ENCODE measurements around the gene FBN3. TPM values are rescaled to one million over a fixed set of nuclear protein-coding genes. Genes with fewer than 3 reads are reported as not detected.
A peak's percentile ranks its signal among the peaks of the same experiment; 100 is the strongest.

The FBN3 gene
- polyA plus RNA-seq, 3 donors = not detected

DNA sequence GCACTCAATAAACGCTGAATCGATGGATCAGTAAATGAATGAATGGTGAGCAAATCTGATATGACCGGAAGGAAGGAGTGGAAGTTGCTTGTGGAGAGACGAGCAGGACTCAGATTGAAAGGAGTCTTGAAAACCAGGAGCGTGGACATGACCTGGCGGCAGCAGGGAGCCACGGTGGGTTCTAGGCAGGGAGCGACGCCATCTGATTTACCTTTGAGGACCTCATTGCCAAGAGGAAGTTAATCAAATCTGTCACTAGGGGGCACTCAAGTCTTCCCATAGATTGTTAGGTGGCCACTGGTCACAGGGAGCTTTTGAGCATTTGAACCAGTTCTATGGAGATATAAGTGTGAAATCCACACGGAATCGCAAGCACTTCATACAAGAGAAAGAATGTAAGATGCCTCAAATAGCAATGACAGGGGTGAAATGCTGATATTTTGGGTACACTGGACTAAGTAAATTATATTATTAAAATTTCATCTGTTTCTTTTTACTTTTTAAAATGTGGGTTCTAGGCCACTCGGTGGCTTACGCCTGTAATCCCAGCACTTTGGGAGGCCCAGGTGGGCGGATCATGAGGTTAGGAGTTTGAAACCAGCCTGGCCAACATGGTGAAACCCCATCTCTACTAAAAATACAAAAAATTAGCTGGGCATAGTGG lies 9.2 kb upstream of the FBN3 start:
- H3K4me2 ChIP-seq (replicated peaks; ENCODE audit: extremely low read depth, low read length, poor library complexity, severe bottlenecking) = no peak overlapping the region
- peaks cover 2 to 4% of the 10 kb centered on the region in 2 donors for H3K27me3 ChIP-seq (ENCODE audit: control insufficient read depth in 2 of 2, insufficient read depth in 2 of 2, low read length in 2 of 2)
- H3K79me2 ChIP-seq (ENCODE audit: insufficient read depth, low read length) = no peaks in the 10 kb centered on the region
- H3K27ac ChIP-seq (ENCODE audit: low read depth in 1 of 2, low read length in 2 of 2) = no peak overlapping the region
- no peak overlapping the region for H3K9ac ChIP-seq (ENCODE audit: insufficient read depth, low read length, poor library complexity, severe bottlenecking)
- no peaks in the 10 kb centered on the region for H3K36me3 ChIP-seq (replicated peaks in 1 of 2; ENCODE audit: control insufficient read depth in 1 of 2, insufficient read depth in 2 of 2, low read length in 2 of 2)
- H3K4me3 ChIP-seq (replicated peaks in 1 of 3; ENCODE audit: low read depth in 2 of 3, low read length in 3 of 3) = no peak overlapping the region
- H3K27ac Mint-ChIP-seq = peak overlapping the region in 1 of 7 donors; percentile 49
- 47% methylated on average over 6 of the region's 14 CpGs for WGBS (ENCODE audit: insufficient coverage)
- no peaks in the 10 kb centered on the region for H3K9me3 ChIP-seq (replicated peaks in 1 of 2; ENCODE audit: control insufficient read depth in 1 of 2, insufficient read depth in 1 of 2, low read length in 2 of 2)
- peak overlapping the region in 1 of 2 donors; percentile 64 for H3K4me3 Mint-ChIP-seq
- TF ChIP-seq, protein P1, sequence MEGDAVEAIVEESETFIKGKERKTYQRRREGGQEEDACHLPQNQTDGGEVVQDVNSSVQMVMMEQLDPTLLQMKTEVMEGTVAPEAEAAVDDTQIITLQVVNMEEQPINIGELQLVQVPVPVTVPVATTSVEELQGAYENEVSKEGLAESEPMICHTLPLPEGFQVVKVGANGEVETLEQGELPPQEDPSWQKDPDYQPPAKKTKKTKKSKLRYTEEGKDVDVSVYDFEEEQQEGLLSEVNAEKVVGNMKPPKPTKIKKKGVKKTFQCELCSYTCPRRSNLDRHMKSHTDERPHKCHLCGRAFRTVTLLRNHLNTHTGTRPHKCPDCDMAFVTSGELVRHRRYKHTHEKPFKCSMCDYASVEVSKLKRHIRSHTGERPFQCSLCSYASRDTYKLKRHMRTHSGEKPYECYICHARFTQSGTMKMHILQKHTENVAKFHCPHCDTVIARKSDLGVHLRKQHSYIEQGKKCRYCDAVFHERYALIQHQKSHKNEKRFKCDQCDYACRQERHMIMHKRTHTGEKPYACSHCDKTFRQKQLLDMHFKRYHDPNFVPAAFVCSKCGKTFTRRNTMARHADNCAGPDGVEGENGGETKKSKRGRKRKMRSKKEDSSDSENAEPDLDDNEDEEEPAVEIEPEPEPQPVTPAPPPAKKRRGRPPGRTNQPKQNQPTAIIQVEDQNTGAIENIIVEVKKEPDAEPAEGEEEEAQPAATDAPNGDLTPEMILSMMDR (IDR thresholded peaks at IDR 0.05) = peak; percentile 79
- peaks cover 20 to 39% (median 25%) of the 10 kb centered on the region in 3 donors for H3K27me3 Mint-ChIP-seq (ENCODE audit: low read depth in 3 of 3)
- H4K20me1 ChIP-seq (ENCODE audit: insufficient read depth, low read length) = no peaks in the 10 kb centered on the region
- H3K36me3 Mint-ChIP-seq = no peaks in the 10 kb centered on the region
- intact Hi-C loops (cut with micrococcal nuclease) = loop anchor here (1.0 to 10.0 kb wide), 2 partner anchors 95 to 194 kb away; no protein-coding TSS in a partner anchor
- H3K4me1 ChIP-seq (ENCODE audit: control insufficient read depth in 1 of 2, insufficient read depth in 2 of 2, low read length in 2 of 2) = no peaks in the 10 kb centered on the region
- H3K4me1 Mint-ChIP-seq = peaks cover 9% of the 10 kb centered on the region
- peaks cover 0 to 4% (median 0%) of the 10 kb centered on the region in 7 donors for H3K9me3 Mint-ChIP-seq
- no peak overlapping the region for H2AFZ ChIP-seq (ENCODE audit: insufficient read depth, low read depth, low read length, poor library complexity, severe bottlenecking)
- DNase-seq = peak; percentile 71 to 87 (median 80)

DNA sequence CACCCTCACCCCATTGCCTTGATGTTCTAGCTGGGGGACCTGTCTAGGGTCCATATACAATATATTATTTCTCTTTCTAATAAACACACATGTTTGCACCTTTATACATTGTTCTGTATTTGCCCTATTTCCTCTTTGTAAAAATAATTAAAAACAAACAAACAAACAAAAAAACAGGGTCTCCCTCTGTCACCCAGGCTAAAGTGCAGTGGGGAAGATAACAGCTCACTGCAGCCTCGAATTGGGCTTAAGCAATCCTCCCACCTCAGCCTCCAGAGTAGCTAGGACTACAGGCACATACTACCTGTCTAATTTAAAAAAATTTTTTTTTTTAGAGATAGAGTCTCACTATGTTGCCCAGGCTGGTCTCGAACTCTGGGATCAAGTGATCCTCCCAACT lies 5.9 kb upstream of the FBN3 start:
- peaks cover 5 to 21% of the 10 kb centered on the region in 2 donors for H3K27me3 ChIP-seq (ENCODE audit: control insufficient read depth in 2 of 2, insufficient read depth in 2 of 2, low read length in 2 of 2)
- no peak overlapping the region for H3K9ac ChIP-seq (ENCODE audit: insufficient read depth, low read length, poor library complexity, severe bottlenecking)
- H3K9me3 Mint-ChIP-seq = peaks cover 0 to 2% (median 0%) of the 10 kb centered on the region in 7 donors
- no peaks in the 10 kb centered on the region for H3K79me2 ChIP-seq (ENCODE audit: insufficient read depth, low read length)
- no peak overlapping the region for H3K4me3 ChIP-seq (replicated peaks in 1 of 3; ENCODE audit: low read depth in 2 of 3, low read length in 3 of 3)
- no peaks in the 10 kb centered on the region for H3K36me3 Mint-ChIP-seq
- H3K9me3 ChIP-seq (replicated peaks in 1 of 2; ENCODE audit: control insufficient read depth in 1 of 2, insufficient read depth in 1 of 2, low read length in 2 of 2) = no peaks in the 10 kb centered on the region
- 100% methylated on average over 1 of the region's 2 CpGs for WGBS (ENCODE audit: insufficient coverage)
- peak overlapping the region in 1 of 2 donors; percentile 55 for H3K4me3 Mint-ChIP-seq
- H3K27ac ChIP-seq (ENCODE audit: low read depth in 1 of 2, low read length in 2 of 2) = no peak overlapping the region
- intact Hi-C loops (cut with micrococcal nuclease) = loop anchor here in 1 of 2 donors (10.0 kb wide), 1 partner anchor 191 kb away; no protein-coding TSS in a partner anchor
- no peak overlapping the region for H3K27ac Mint-ChIP-seq
- DNase-seq = no peak
- no peak overlapping the region for H3K4me2 ChIP-seq (replicated peaks; ENCODE audit: extremely low read depth, low read length, poor library complexity, severe bottlenecking)
- H3K36me3 ChIP-seq (replicated peaks in 1 of 2; ENCODE audit: control insufficient read depth in 1 of 2, insufficient read depth in 2 of 2, low read length in 2 of 2) = no peaks in the 10 kb centered on the region
- TF ChIP-seq, protein P1 (IDR thresholded peaks at IDR 0.05) = no peak
- no peak overlapping the region for H2AFZ ChIP-seq (ENCODE audit: insufficient read depth, low read depth, low read length, poor library complexity, severe bottlenecking)
- H4K20me1 ChIP-seq (ENCODE audit: insufficient read depth, low read length) = no peaks in the 10 kb centered on the region
- peaks cover 33 to 64% (median 42%) of the 10 kb centered on the region in 3 donors for H3K27me3 Mint-ChIP-seq (ENCODE audit: low read depth in 3 of 3)
- H3K4me1 Mint-ChIP-seq = peaks cover 3% of the 10 kb centered on the region
- H3K4me1 ChIP-seq (ENCODE audit: control insufficient read depth in 1 of 2, insufficient read depth in 2 of 2, low read length in 2 of 2) = no peaks in the 10 kb centered on the region
